Thyroid gland (tissue), 4 donors: ENCODE results near the gene TSSK6. TPM values are rescaled to one million over a fixed set of nuclear protein-coding genes. Genes with fewer than 3 reads are reported as not detected.

Experiments used
- DNase-seq, 2 donors: peaks; one replicate each; pipeline ENCODE4 v3.0.0-alpha.2; 2019
- H3K27ac ChIP-seq, 3 donors: fragments of 200-600 bp; sonication (generic); 1 replicate in 2 of 3; 2 replicates in 1 of 3; pipeline ENCODE4 v1.5.1; 2016 to 2019; ENCODE audit warnings: mild to moderate bottlenecking in 1 of 3, moderate library complexity in 1 of 3
- H3K27me3 ChIP-seq: fragments of 200-600 bp; sonication (generic); one replicate; pipeline ENCODE4 v1.5.1; 2019
- H3K36me3 ChIP-seq, 2 donors: fragments of 200-600 bp; sonication (generic); one replicate each; pipeline ENCODE4 v1.5.1; 2016 to 2019
- H3K4me1 ChIP-seq, 2 donors: fragments of 200-600 bp; sonication (generic); one replicate each; pipeline ENCODE4 v1.5.1; 2017 to 2019
- H3K4me3 ChIP-seq, 3 donors: fragments of 200-600 bp; sonication (generic); replicated peaks in 1 of 3; 1 replicate in 2 of 3; 2 replicates in 1 of 3; pipeline ENCODE4 v1.5.1; 2016; ENCODE audit warnings: mild to moderate bottlenecking in 1 of 3
- H3K9me3 ChIP-seq: fragments of 200-600 bp; sonication (generic); one replicate; pipeline ENCODE4 v1.5.1; 2017
- POLR2A ChIP-seq, 2 donors: fragments of 450-650 bp; IDR thresholded peaks; one replicate each; pipeline ENCODE4 v1.6.1; 2017; ENCODE audit warnings: antibody characterized with exemption in 2 of 2, mild to moderate bottlenecking in 2 of 2, moderate library complexity in 1 of 2
- WGBS, 2 donors: methylation state at CpG; one replicate each; pipeline ENCODE4 v1.1.5; 2017; 5-methylcytosine and 5-hydroxymethylcytosine counted together
- intact Hi-C: fragments of 100-400 bp; cut with DNase I; formaldehyde crosslinking; loops from one replicate; pipeline ENCODE4 v1.15.1; 2023
- total RNA-seq, 4 donors: library from RNA; depleted of rRNA; stranded (reverse); fragments of >200 nt; gene quantifications; one replicate each; pipeline ENCODE4 v1.2.3, GENCODE V29; 2016
- TF ChIP-seq, protein P1 (sequence below), 6 experiments: fragments of 200-600 bp in 3 of 6; fragments of 450-650 bp in 3 of 6; sonication (generic) in 3 of 6; IDR thresholded peaks; one replicate each; pipeline ENCODE4 v1.5.1; 2016 to 2019; ENCODE audit warnings: antibody characterized with exemption in 6 of 6, mild to moderate bottlenecking in 2 of 6, inconsistent platforms in 1 of 6, moderate library complexity in 1 of 6

Gene TSSK6
- total RNA-seq, 4 donors from 2014 or later: 1.8 to 7.7 (median 3.8) TPM

- TF ChIP-seq POLR2A (IDR thresholded peaks at IDR 0.05): no peak
- TF ChIP-seq, protein P1, sequence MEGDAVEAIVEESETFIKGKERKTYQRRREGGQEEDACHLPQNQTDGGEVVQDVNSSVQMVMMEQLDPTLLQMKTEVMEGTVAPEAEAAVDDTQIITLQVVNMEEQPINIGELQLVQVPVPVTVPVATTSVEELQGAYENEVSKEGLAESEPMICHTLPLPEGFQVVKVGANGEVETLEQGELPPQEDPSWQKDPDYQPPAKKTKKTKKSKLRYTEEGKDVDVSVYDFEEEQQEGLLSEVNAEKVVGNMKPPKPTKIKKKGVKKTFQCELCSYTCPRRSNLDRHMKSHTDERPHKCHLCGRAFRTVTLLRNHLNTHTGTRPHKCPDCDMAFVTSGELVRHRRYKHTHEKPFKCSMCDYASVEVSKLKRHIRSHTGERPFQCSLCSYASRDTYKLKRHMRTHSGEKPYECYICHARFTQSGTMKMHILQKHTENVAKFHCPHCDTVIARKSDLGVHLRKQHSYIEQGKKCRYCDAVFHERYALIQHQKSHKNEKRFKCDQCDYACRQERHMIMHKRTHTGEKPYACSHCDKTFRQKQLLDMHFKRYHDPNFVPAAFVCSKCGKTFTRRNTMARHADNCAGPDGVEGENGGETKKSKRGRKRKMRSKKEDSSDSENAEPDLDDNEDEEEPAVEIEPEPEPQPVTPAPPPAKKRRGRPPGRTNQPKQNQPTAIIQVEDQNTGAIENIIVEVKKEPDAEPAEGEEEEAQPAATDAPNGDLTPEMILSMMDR (IDR thresholded peaks at IDR 0.05): no peak
- Histone ChIP-seq H3K36me3 (no peaks in the 10 kb centered on the region), H3K27ac (no peak overlapping the region), H3K4me1 (peaks cover 25 to 26% of the 10 kb centered on the region in 2 donors), H3K4me3 (no peak overlapping the region), H3K9me3 (no peaks in the 10 kb centered on the region), H3K27me3 (no peaks in the 10 kb centered on the region)
- WGBS, 2 donors: 90 to 91% methylated on average over 8 to 13 of the region's 16 CpGs
- intact Hi-C loops: no loop called here
- DNase-seq: no peak
Measured at GRCh38 chr19:19541616-19542015, 26.3 kb upstream of the TSSK6 start.

- H3K4me1 ChIP-seq: peaks cover 25 to 26% of the 10 kb centered on the region in 2 donors
- 6 to 10% methylated on average over 21 to 31 of the region's 45 CpGs for WGBS, 2 donors
- TF ChIP-seq, protein P1 (IDR thresholded peaks at IDR 0.05): no peak
- no peak for TF ChIP-seq POLR2A (IDR thresholded peaks at IDR 0.05)
- intact Hi-C loops: no loop called here
- H3K4me3 ChIP-seq: peak overlapping the region in 1 of 3 donors; percentile 19
- DNase-seq: peak; percentile 41 to 47
- no peak overlapping the region for H3K27ac ChIP-seq
- H3K36me3 ChIP-seq: no peaks in the 10 kb centered on the region
- no peaks in the 10 kb centered on the region for H3K9me3 ChIP-seq
- H3K27me3 ChIP-seq: no peaks in the 10 kb centered on the region
Measured at GRCh38 chr19:19540715-19541515, 25.6 kb upstream of the TSSK6 start.

DNA sequence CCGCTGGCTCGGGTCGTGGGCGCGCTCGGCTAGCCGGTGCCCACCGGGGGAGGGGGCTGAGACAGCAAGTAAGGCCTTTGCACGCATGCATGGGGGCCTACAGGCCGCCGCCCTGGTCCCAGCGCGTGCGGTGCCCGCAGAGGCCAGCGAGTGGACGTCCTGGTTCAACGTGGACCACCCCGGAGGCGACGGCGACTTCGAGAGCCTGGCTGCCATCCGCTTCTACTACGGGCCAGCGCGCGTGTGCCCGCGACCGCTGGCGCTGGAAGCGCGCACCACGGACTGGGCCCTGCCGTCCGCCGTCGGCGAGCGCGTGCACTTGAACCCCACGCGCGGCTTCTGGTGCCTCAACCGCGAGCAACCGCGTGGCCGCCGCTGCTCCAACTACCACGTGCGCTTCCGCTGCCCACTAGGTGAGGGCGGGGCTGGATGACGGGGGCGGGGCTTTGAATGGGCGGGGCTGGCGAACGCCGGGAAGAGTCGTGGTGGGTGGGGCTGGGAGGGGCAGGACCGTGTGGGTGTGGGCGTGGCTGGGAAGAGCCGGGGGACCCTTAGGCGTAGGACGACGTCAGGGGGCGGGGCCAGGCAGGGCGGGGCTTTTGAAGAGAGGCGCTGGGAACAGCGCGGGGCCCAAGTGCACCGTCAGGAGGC, 24.8 kb upstream of the TSSK6 start:
- H3K4me3 ChIP-seq: peak overlapping the region in 1 of 3 donors; percentile 19
- peak; percentile 55 to 72 for DNase-seq
- H3K27me3 ChIP-seq: no peaks in the 10 kb centered on the region
- H3K4me1 ChIP-seq: peaks cover 25 to 26% of the 10 kb centered on the region in 2 donors
- H3K27ac ChIP-seq: no peak overlapping the region
- no peak for TF ChIP-seq POLR2A (IDR thresholded peaks at IDR 0.05)
- TF ChIP-seq, protein P1 (IDR thresholded peaks at IDR 0.05): no peak
- no peaks in the 10 kb centered on the region for H3K9me3 ChIP-seq
- no peaks in the 10 kb centered on the region for H3K36me3 ChIP-seq
- intact Hi-C loops: no loop called here
- 2 to 28% methylated on average over 9 to 11 of the region's 74 CpGs for WGBS, 2 donors

DNA sequence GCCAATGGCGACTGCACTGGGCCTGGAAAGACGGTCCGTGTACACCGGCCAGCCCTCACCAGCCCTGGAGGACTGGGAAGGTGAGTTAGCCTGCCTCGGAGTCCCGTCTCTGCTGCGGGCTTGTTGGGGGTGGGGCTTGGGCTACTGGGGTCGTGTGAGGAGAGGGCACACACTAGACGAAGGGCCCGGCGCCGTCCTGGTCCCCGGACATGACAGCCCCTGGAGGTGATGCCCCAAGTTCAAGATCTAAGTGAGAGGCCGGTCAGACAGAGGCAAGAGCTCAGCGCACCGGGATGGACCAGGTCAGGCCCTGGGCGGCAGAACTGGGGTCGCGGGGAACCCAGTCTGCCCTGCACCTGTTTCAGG, 24.3 kb upstream of the TSSK6 start:
- no peaks in the 10 kb centered on the region for H3K9me3 ChIP-seq
- peaks cover 25 to 26% of the 10 kb centered on the region in 2 donors for H3K4me1 ChIP-seq
- TF ChIP-seq POLR2A (IDR thresholded peaks at IDR 0.05): no peak
- TF ChIP-seq, protein P1 (IDR thresholded peaks at IDR 0.05): no peak
- no peaks in the 10 kb centered on the region for H3K36me3 ChIP-seq
- no peak overlapping the region for H3K4me3 ChIP-seq
- intact Hi-C loops: no loop called here
- DNase-seq: no peak
- 42 to 50% methylated on average over 10 to 15 of the region's 19 CpGs for WGBS, 2 donors
- H3K27ac ChIP-seq: no peak overlapping the region
- no peaks in the 10 kb centered on the region for H3K27me3 ChIP-seq

DNA sequence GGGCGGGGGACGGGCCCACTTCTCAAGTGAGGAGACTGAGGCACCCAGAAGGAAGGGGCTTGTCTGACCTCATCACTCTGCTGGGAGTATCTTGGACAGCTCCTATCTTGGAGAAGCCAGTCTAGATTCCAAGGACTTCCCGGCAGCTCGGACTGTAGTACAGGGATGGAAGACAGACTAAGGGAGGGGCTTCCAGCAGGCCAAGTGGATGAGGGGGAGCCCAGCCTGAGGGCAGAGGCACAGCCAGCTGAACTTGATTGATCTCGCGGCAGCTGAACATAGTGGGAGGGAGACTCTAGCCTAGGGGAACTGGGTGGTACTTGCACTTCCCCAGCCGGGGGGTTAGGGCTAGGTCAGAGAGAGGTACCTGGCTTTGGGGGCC, 23.4 kb upstream of the TSSK6 start:
- Histone ChIP-seq H3K36me3 (no peaks in the 10 kb centered on the region), H3K9me3 (no peaks in the 10 kb centered on the region), H3K27me3 (no peaks in the 10 kb centered on the region), H3K4me1 (peaks cover 25 to 26% of the 10 kb centered on the region in 2 donors), H3K27ac (no peak overlapping the region), H3K4me3 (peak overlapping the region in 1 of 3 donors; percentile 34)
- intact Hi-C loops: no loop called here
- WGBS, 2 donors: 37 to 43% methylated on average over 7 of the region's 7 CpGs
- no peak for TF ChIP-seq POLR2A (IDR thresholded peaks at IDR 0.05)
- TF ChIP-seq, protein P1 (IDR thresholded peaks at IDR 0.05): no peak
- DNase-seq: no peak
